T-cell (primary cell): Measurements from ENCODE around the gene NDN. TPM values are rescaled to one million over a fixed set of nuclear protein-coding genes. Genes with fewer than 3 reads are reported as not detected.

Experiments used
- ATAC-seq, 4 experiments: fragments of 200-7000 bp in 3 of 4; fragments of 150-1000 bp in 1 of 4; cut with Tn5 transposase; replicated peaks in 1 of 4; 1 replicate in 3 of 4; 2 replicates in 1 of 4; pipeline ENCODE4 v1.10.0; 2021; ENCODE audit warnings: moderate library complexity in 3 of 4, mild to moderate bottlenecking in 2 of 4, moderate number of reproducible peaks in 1 of 4
- CTCF ChIA-PET, 2 donors: fragments of 300-600 bp; sonication (Branson Sonifier 250); formaldehyde crosslinking; loops; one replicate each; lab custom pipeline; 2022; ENCODE audit warnings: antibody characterized with exemption in 2 of 2; lab: Charles Lee
- POLR2A ChIA-PET, 2 donors: fragments of 300-600 bp; sonication (Branson Sonifier 250); formaldehyde crosslinking; loops; one replicate each; lab custom pipeline; 2022; ENCODE audit warnings: antibody characterized with exemption in 2 of 2; lab: Charles Lee
- DNase-seq, 35 experiments: peaks; one replicate each; pipeline versions ENCODE4 v3.0.0 to v3.0.0-alpha.2; 2013 to 2023
- H3K27ac ChIP-seq: one replicate; pipeline ENCODE4 v1.5.1; 2013; ENCODE audit warnings: low read length
- H3K27me3 ChIP-seq, 2 experiments: replicated peaks in 1 of 2; 1 replicate in 1 of 2; 2 replicates in 1 of 2; pipeline versions ENCODE4 v1.6.1 to v1.7.0; 2013; ENCODE audit warnings: low read length in 1 of 2, mixed read lengths in 1 of 2; ENCODE audit not compliant: control insufficient read depth in 2 of 2, insufficient read depth in 2 of 2; ENCODE audit errors: extremely low read depth in 1 of 2
- H3K36me3 ChIP-seq, 2 donors: 1 replicate in 1 of 2; 2 replicates in 1 of 2; pipeline versions ENCODE4 v1.6.1 to v1.7.0; 2013; ENCODE audit warnings: low read length in 1 of 2; ENCODE audit not compliant: control insufficient read depth in 2 of 2, insufficient read depth in 1 of 2; ENCODE audit errors: extremely low read depth in 1 of 2
- H3K4me1 ChIP-seq, 2 experiments: 1 replicate in 1 of 2; 2 replicates in 1 of 2; pipeline versions ENCODE4 v1.6.1 to v1.7.0; 2013; ENCODE audit warnings: low read length in 2 of 2, mixed read lengths in 1 of 2; ENCODE audit not compliant: insufficient read depth in 2 of 2, control insufficient read depth in 1 of 2; ENCODE audit errors: extremely low read depth in 1 of 2
- H3K4me3 ChIP-seq, 2 donors: 1 replicate in 1 of 2; 2 replicates in 1 of 2; pipeline versions ENCODE4 v1.5.1 to v1.7.0; 2013; ENCODE audit warnings: mild to moderate bottlenecking in 2 of 2, low read length in 1 of 2, moderate library complexity in 1 of 2; ENCODE audit not compliant: control insufficient read depth in 1 of 2; ENCODE audit errors: extremely low read depth in 1 of 2
- H3K9me3 ChIP-seq: 2 replicates; pipeline ENCODE4 v1.7.0; 2013
- H3K27ac Mint-ChIP-seq, 2 donors: one replicate each; pipeline ENCODE4 v1.8.0; 2020 to 2021; ENCODE audit warnings: mild to moderate bottlenecking in 2 of 2, mixed read lengths in 2 of 2
- H3K27me3 Mint-ChIP-seq, 2 donors: one replicate each; pipeline ENCODE4 v1.8.0; 2021 to 2022; ENCODE audit warnings: mixed read lengths in 2 of 2
- H3K36me3 Mint-ChIP-seq: one replicate; pipeline ENCODE4 v1.8.0; 2021; ENCODE audit warnings: mixed read lengths
- H3K4me1 Mint-ChIP-seq, 3 donors: one replicate each; pipeline ENCODE4 v1.8.0; 2020 to 2022; ENCODE audit warnings: mixed read lengths in 3 of 3, mild to moderate bottlenecking in 1 of 3
- H3K4me3 Mint-ChIP-seq, 3 donors: one replicate each; pipeline ENCODE4 v1.8.0; 2020 to 2022; ENCODE audit warnings: mild to moderate bottlenecking in 3 of 3, mixed read lengths in 3 of 3, moderate library complexity in 3 of 3
- H3K9me3 Mint-ChIP-seq, 3 donors: one replicate each; pipeline ENCODE4 v1.8.0; 2020 to 2022; ENCODE audit warnings: mixed read lengths in 3 of 3
- WGBS: methylation state at CpG from one replicate; pipeline ENCODE4 v1.1.5; 2013; ENCODE audit warnings: missing lambda C conversion rate; ENCODE audit not compliant: insufficient coverage; 5-methylcytosine and 5-hydroxymethylcytosine counted together
- total RNA-seq, 35 experiments: library from RNA in 6 of 35; stranded (reverse) in 6 of 35; fragments of 120-200 nt in 1 of 35; gene quantifications; one replicate each; pipeline versions ENCODE4 v1.2.1 to v1.2.4 and lab custom pipeline; 2013 to 2026

The NDN gene
- total RNA-seq, 5 donors from 2014 or later (not counting 1 experiment from before 2014, with no cell fraction given), result 0.16 to 0.39 (median 0.28) TPM; not detected in 1

DNA sequence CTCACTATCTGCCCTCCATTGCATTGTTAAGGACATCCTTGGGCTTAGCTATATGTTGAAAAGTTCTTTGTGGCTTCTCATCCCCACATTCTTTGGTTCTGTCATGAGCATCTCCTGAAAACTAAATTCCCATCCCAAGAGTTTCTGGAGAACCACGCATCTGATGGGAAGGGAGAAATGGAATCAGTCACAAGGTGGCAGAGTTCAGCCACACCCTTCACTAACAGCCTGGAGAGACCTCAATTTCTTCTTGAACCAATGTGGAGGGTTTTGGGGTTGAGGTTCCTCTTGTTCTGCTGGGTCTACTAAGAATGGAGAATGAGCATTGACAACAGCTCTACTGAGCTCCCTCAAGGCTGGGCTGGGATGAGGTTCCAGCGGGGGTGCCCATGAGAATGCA, 23.9 kb downstream of the NDN start:
- H3K4me1 Mint-ChIP-seq, result no peaks in the 10 kb centered on the region
- DNase-seq (no peak), ATAC-seq (no peak)
- H3K36me3 Mint-ChIP-seq, result no peaks in the 10 kb centered on the region
- CTCF ChIA-PET, result no interaction called here
- Histone ChIP-seq H3K4me3 (no peak overlapping the region), H3K27me3 (no peaks in the 10 kb centered on the region), H3K9me3 (no peaks in the 10 kb centered on the region), H3K27ac (no peak overlapping the region), H3K4me1 (no peaks in the 10 kb centered on the region), H3K36me3 (no peaks in the 10 kb centered on the region)
- H3K4me3 Mint-ChIP-seq, result no peak overlapping the region
- POLR2A ChIA-PET, result no interaction called here
- no peak overlapping the region for H3K27ac Mint-ChIP-seq
- no peaks in the 10 kb centered on the region for H3K27me3 Mint-ChIP-seq
- WGBS, result 40% methylated on average over 1 of the region's 2 CpGs
- peaks cover 0 to 5% (median 0%) of the 10 kb centered on the region in 3 donors for H3K9me3 Mint-ChIP-seq

- no peaks in the 10 kb centered on the region for H3K4me1 Mint-ChIP-seq
- no peaks in the 10 kb centered on the region for H3K36me3 Mint-ChIP-seq
- H3K27me3 ChIP-seq, result peaks cover 0 to 20% of the 10 kb centered on the region in 2 experiments
- ChIA-PET CTCF (no interaction called here), POLR2A (no interaction called here)
- H3K27me3 Mint-ChIP-seq, result peaks cover 5 to 10% of the 10 kb centered on the region in 2 donors
- no peaks in the 10 kb centered on the region for H3K9me3 ChIP-seq
- H3K4me3 ChIP-seq, result no peak overlapping the region
- H3K9me3 Mint-ChIP-seq, result peaks cover 0 to 1% (median 0%) of the 10 kb centered on the region in 3 donors
- H3K4me1 ChIP-seq, result no peaks in the 10 kb centered on the region
- DNase-seq (peak in 9 of 35 experiments; percentile 3 to 18 (median 9)), ATAC-seq (no peak)
- H3K27ac Mint-ChIP-seq, result no peak overlapping the region
- 31% methylated on average over 2 of the region's 6 CpGs for WGBS
- no peak overlapping the region for H3K27ac ChIP-seq
- no peaks in the 10 kb centered on the region for H3K36me3 ChIP-seq
- no peak overlapping the region for H3K4me3 Mint-ChIP-seq
These were observed 38.1 kb downstream of the NDN start for GRCh38 chr15:23648920-23649515.

DNA sequence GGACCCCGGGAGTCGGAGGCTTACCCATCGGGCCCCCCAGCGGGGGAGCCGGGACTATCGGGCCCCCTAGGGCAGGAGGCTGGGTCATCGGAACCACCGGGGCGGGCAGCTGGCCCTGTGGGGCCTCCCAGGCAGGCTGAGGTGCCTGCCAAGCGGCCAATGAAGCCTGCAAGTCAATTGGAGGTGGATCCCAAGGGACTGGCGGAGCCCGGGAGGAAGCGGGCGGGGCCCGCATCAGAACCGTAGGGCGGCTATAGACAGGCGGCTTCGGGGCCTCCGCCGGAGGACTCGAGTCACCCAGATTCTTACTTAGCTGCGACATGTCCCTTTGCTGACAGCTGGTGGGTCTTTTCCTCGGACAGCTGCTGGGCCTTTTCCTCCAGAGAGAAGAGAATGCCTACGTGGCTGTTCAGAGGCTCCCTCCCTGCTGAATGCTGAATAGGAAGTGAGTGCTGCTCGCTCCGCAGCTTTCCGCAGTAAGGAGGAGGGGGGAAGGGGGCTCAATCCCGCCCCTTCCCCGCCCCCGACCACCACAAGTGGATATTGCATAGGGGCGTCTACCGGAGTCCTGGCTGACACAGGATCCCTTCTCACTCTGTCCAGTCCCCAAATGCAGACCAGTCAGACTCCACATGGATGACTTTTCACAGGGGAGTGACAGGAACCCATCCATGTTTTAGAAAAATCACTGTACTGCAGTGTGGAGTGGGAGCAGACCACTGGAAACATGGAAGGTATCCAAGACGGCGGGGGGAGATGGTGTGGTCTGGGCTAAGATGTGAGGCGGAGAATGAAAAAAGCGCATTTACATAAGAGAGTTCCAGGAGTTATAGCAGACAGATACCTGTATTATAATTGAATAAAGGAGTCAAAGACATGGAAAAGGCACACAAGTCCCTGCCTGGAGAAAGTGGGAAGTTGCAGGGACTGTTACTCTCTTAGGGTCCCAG, 39.4 kb downstream of the NDN start, which contains the start of gene MAGEL2:
Gene MAGEL2, minus strand, starts transcription at position 447 of the 950 bp plus-strand sequence. Its CDS starts 125 bp downstream, at position 322.
- no peaks in the 10 kb centered on the region for H3K9me3 Mint-ChIP-seq
- H3K4me3 Mint-ChIP-seq, result no peak within 1 kb of the TSS
- no peaks in the 10 kb centered on the region for H3K36me3 Mint-ChIP-seq
- WGBS, result 47% methylated on average over 28 of the region's 37 CpGs
- H3K27ac ChIP-seq, result no peak within 1 kb of the TSS
- ChIA-PET CTCF (no interaction called here), POLR2A (no interaction called here)
- no peaks in the 10 kb centered on the region for H3K4me1 Mint-ChIP-seq
- no peak within 1 kb of the TSS for H3K27ac Mint-ChIP-seq
- DNase-seq (no peak), ATAC-seq (no peak)
- H3K4me1 ChIP-seq, result no peaks in the 10 kb centered on the region
- H3K27me3 Mint-ChIP-seq, result peaks cover 4 to 10% of the 10 kb centered on the region in 2 donors
- no peaks in the 10 kb centered on the region for H3K36me3 ChIP-seq
- H3K9me3 ChIP-seq, result no peaks in the 10 kb centered on the region
- no peak within 1 kb of the TSS for H3K4me3 ChIP-seq
- peaks cover 0 to 21% of the 10 kb centered on the region in 2 experiments for H3K27me3 ChIP-seq

DNA sequence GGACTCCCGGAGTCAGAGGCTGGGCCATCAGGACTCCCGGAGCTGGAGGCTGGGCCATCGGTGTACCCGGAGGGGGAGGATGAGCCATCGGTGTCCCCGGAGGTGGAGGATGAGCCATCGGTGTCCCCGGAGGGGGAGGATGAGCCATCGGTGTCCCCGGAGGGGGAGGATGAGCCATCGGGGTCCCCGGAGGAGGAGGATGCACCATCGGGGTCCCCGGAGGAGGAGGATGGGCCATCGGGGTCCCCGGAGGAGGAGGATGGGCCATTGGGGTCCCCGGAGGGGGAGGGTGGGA, 40.2 kb downstream of the NDN start:
- peaks cover 7 to 10% of the 10 kb centered on the region in 2 donors for H3K27me3 Mint-ChIP-seq
- no peaks in the 10 kb centered on the region for H3K9me3 Mint-ChIP-seq
- no peak overlapping the region for H3K4me3 ChIP-seq
- no peaks in the 10 kb centered on the region for H3K36me3 Mint-ChIP-seq
- H3K36me3 ChIP-seq, result no peaks in the 10 kb centered on the region
- no peak overlapping the region for H3K4me3 Mint-ChIP-seq
- no peaks in the 10 kb centered on the region for H3K4me1 ChIP-seq
- CTCF ChIA-PET, result no interaction called here
- DNase-seq (no peak), ATAC-seq (no peak)
- peaks cover 0 to 27% of the 10 kb centered on the region in 2 experiments for H3K27me3 ChIP-seq
- H3K4me1 Mint-ChIP-seq, result peaks cover 0 to 3% (median 0%) of the 10 kb centered on the region in 3 donors
- POLR2A ChIA-PET, result no interaction called here
- H3K27ac ChIP-seq, result no peak overlapping the region
- no peak overlapping the region for H3K27ac Mint-ChIP-seq
- 86% methylated on average over 17 of the region's 17 CpGs for WGBS
- no peaks in the 10 kb centered on the region for H3K9me3 ChIP-seq

GRCh38 chr15:23646165-23647000, 40.7 kb downstream of the NDN start:
- Mint-ChIP-seq H3K27me3 (peaks cover 7 to 10% of the 10 kb centered on the region in 2 donors), H3K36me3 (no peaks in the 10 kb centered on the region), H3K9me3 (no peaks in the 10 kb centered on the region), H3K27ac (no peak overlapping the region), H3K4me1 (peaks cover 0 to 3% (median 0%) of the 10 kb centered on the region in 3 donors), H3K4me3 (no peak overlapping the region)
- H3K27me3 ChIP-seq, result peaks cover 0 to 27% of the 10 kb centered on the region in 2 experiments
- H3K4me1 ChIP-seq, result no peaks in the 10 kb centered on the region
- ATAC-seq, result no peak
- no peak overlapping the region for H3K4me3 ChIP-seq
- H3K27ac ChIP-seq, result no peak overlapping the region
- ChIA-PET CTCF (no interaction called here), POLR2A (no interaction called here)
- no peaks in the 10 kb centered on the region for H3K9me3 ChIP-seq
- 95% methylated on average over 51 of the region's 51 CpGs for WGBS
- no peak for DNase-seq
- H3K36me3 ChIP-seq, result no peaks in the 10 kb centered on the region
